ENCODE results near the gene USF1. TPM values are rescaled to one million over a fixed set of nuclear protein-coding genes. Genes with fewer than 3 reads are reported as not detected.

The USF1 gene
- total RNA-seq: 46.3 and 47.7 TPM in 2 replicates

GRCh38 chr1:161045736-161046604 is at the start of gene USF1:
Gene USF1 (minus strand): TSS chr1:161045977. CDS start chr1:161043275, 2,702 bp downstream.

GRCh38 chr1:161089251-161089924 is 43.6 kb upstream of the USF1 start, which contains the start of gene NECTIN4:
Gene NECTIN4 (minus strand): TSS chr1:161089558. CDS start chr1:161089296, 262 bp downstream.

GRCh38 chr1:161069731-161070270 is 24.0 kb upstream of the USF1 start, which contains the start of gene ARHGAP30:
Gene ARHGAP30 (minus strand): TSS chr1:161069891. CDS start chr1:161069624, 267 bp downstream.

DNA sequence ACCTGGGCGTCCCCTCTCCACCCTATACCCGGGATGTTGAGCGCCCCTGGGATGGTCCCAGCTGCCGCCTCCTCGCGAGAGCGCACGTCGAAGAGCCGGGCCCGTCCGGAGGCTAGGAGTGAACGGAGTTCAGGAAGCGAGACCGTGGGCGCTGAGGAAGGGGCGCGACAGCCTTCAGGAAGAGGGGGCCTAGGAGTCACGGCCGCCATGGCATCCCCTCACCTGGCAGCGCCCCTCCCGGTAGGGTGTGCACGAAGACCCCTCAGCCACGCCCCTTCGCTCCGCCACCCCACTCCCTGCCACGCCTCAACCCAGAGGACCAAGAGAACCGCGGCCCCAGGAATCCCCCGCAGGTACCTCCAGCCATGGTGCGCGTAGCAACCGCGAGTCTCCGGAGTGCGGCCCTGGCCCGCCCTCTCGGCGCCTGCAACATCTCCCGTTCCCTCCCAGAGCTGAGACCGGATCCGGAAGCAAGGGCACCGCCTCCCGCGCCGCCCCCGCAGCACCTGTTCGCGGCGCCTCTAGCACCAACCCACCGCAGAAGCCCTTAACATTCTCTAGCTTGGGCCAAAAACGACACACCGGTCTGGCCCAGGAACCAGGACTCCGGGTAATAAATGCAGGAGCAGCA is 7.1 kb downstream of the USF1 start, which contains the start of gene TSTD1:
Gene TSTD1, minus strand, starts transcription at position 442 of the 631 bp plus-strand sequence. Its CDS starts 75 bp downstream, at position 367.

DNA sequence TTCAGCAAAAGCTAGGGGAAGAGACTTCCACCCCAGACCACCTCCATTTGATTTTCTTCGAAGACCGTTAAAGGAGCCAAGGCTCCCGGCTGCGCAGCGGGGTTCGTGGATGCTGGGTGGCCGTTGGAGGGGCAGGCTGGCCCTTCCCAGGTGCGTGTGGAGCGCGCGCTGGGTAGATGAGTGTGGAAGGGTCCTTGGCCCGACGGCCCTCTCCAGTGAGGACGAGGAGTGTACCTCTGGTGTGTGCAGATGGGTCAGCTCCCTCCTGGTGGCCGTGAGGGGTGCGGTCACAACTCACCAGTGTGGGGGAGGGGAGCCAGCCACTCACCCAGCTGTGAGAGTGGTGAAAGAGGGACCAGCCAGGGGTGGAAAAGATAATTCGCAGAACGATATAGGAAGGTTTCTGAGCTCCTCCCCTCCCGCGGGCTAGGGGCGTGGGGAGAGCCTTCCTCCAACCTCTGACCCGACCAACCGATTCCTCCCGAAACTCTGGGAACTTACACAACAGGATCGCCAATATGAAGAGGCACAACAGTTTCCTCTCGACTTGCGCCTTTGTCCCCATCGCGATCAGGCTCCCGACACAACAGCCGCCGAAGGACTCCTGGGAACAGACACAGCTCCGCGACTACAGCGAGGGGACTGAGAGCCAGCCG is 25.1 kb downstream of the USF1 start, which contains the start of gene F11R:
Gene F11R, minus strand, starts transcription at position 644 of the 656 bp plus-strand sequence. Its CDS starts 79 bp downstream, at position 565.

Other genes with a start within 250 kb of the USF1 start
- gene LY9, start 249.8 kb downstream of the USF1 start, total RNA-seq: not detected in 2 replicates
- 0.13 TPM in 1 of 2 replicates, not detected in the other for gene CD244, start 183.1 kb downstream of the USF1 start, total RNA-seq
- gene ITLN1, start 160.8 kb downstream of the USF1 start, total RNA-seq: 0.13 TPM in 1 of 2 replicates, not detected in the other
- gene ITLN2, start 91.2 kb downstream of the USF1 start, total RNA-seq: 0.52 and 0.69 TPM in 2 replicates
- gene F11R, start 24.8 kb downstream of the USF1 start, total RNA-seq: 8.5 and 10.0 TPM in 2 replicates
- 7.6 and 10.1 TPM in 2 replicates for gene TSTD1, start 7.0 kb downstream of the USF1 start, total RNA-seq
- not detected in 2 replicates for gene ARHGAP30, start 23.9 kb upstream of the USF1 start, total RNA-seq
- gene NECTIN4, start 43.6 kb upstream of the USF1 start, total RNA-seq: 0.07 and 0.13 TPM in 2 replicates
- gene KLHDC9, start 52.4 kb upstream of the USF1 start, total RNA-seq: 0.98 and 1.2 TPM in 2 replicates
- 20.5 and 23.6 TPM in 2 replicates for gene PFDN2, start 72.1 kb upstream of the USF1 start, total RNA-seq
- gene NIT1, start 72.1 kb upstream of the USF1 start, total RNA-seq: 25.5 and 26.2 TPM in 2 replicates
- 33.2 and 35.8 TPM in 2 replicates for gene DEDD, start 86.7 kb upstream of the USF1 start, total RNA-seq
- 79.2 and 79.4 TPM in 2 replicates for gene UFC1, start 108.0 kb upstream of the USF1 start, total RNA-seq
- 12.3 and 13.6 TPM in 2 replicates for gene USP21, start 113.5 kb upstream of the USF1 start, total RNA-seq
- 7.4 and 10.0 TPM in 2 replicates for gene PPOX, start 120.4 kb upstream of the USF1 start, total RNA-seq
- gene B4GALT3, start 131.5 kb upstream of the USF1 start, total RNA-seq: 32.5 and 45.2 TPM in 2 replicates
- gene ADAMTS4, start 153.1 kb upstream of the USF1 start, total RNA-seq: 2.1 and 14.7 TPM in 2 replicates
- gene NDUFS2, start 156.4 kb upstream of the USF1 start, total RNA-seq: 154 and 159 TPM in 2 replicates
- gene FCER1G, start 169.3 kb upstream of the USF1 start, total RNA-seq: not detected in 2 replicates
- gene APOA2, start 177.7 kb upstream of the USF1 start, total RNA-seq: not detected in 2 replicates
- 9.9 and 10.5 TPM in 2 replicates for gene TOMM40L, start 180.1 kb upstream of the USF1 start, total RNA-seq
- not detected in 2 replicates for gene NR1I3, start 192.2 kb upstream of the USF1 start, total RNA-seq
- 0.26 TPM in 1 of 2 replicates, not detected in the other for gene PCP4L1, start 212.8 kb upstream of the USF1 start, total RNA-seq